Endothelial cell (in vitro differentiated cells): Measurements from ENCODE around the gene SLC6A19. TPM values are rescaled to one million over a fixed set of nuclear protein-coding genes. Genes with fewer than 3 reads are reported as not detected.
"Not testable (repeated sequence)": the region's sequence is repeated elsewhere in the genome, so short reads cannot be mapped to it uniquely, and the experiment has no call there.

ENCODE experiments used
- DNase-seq: peaks from one replicate; pipeline ENCODE4 v3.0.0; 2021; ENCODE audit warnings: low spot score
- H3K27ac Mint-ChIP-seq: one replicate; pipeline ENCODE4 v1.8.0; 2021; ENCODE audit warnings: mixed read lengths, inconsistent platforms; ENCODE audit not compliant: unreplicated experiment
- H3K27me3 Mint-ChIP-seq: one replicate; pipeline ENCODE4 v1.8.0; 2021; ENCODE audit warnings: mild to moderate bottlenecking, moderate library complexity, mixed read lengths, inconsistent platforms; ENCODE audit not compliant: unreplicated experiment
- H3K36me3 Mint-ChIP-seq: one replicate; pipeline ENCODE4 v1.8.0; 2021; ENCODE audit warnings: mild to moderate bottlenecking, low read depth, mixed read lengths, inconsistent platforms; ENCODE audit not compliant: unreplicated experiment
- H3K4me1 Mint-ChIP-seq: one replicate; pipeline ENCODE4 v1.8.0; 2021; ENCODE audit warnings: mild to moderate bottlenecking, mixed read lengths, inconsistent platforms; ENCODE audit not compliant: unreplicated experiment
- H3K4me3 Mint-ChIP-seq: one replicate; pipeline ENCODE4 v1.8.0; 2021; ENCODE audit warnings: mild to moderate bottlenecking, mixed read lengths, inconsistent platforms; ENCODE audit not compliant: unreplicated experiment
- H3K9me3 Mint-ChIP-seq: one replicate; pipeline ENCODE4 v1.8.0; 2021; ENCODE audit warnings: mixed read lengths, inconsistent platforms; ENCODE audit not compliant: unreplicated experiment
- total RNA-seq: library from RNA; stranded (reverse); fragmentation: NEBNext Ultra II Directional; extraction: Animal tissue kit (Norgen Biotek cat#: 25700); gene quantifications from one replicate; pipeline ENCODE4 v1.2.1, GENCODE V29; 2021; ENCODE audit not compliant: unreplicated experiment
- TF ChIP-seq, protein P1 (sequence below): fragments of 200-600 bp; sonication (generic); IDR thresholded peaks from one replicate; pipeline ENCODE4 v1.5.0; 2021; ENCODE audit warnings: antibody characterized with exemption; ENCODE audit not compliant: unreplicated experiment

The SLC6A19 gene
- total RNA-seq, 1 donor from 2014 or later: not detected

- H3K4me1 Mint-ChIP-seq: peaks cover 5% of the 10 kb centered on the region
- no peak overlapping the region for H3K27ac Mint-ChIP-seq
- peaks cover 14% of the 10 kb centered on the region for H3K36me3 Mint-ChIP-seq
- no peak overlapping the region for H3K4me3 Mint-ChIP-seq
- peaks cover 18% of the 10 kb centered on the region for H3K27me3 Mint-ChIP-seq
- H3K9me3 Mint-ChIP-seq: no peaks in the 10 kb centered on the region
- no peak for DNase-seq
- TF ChIP-seq, protein P1, sequence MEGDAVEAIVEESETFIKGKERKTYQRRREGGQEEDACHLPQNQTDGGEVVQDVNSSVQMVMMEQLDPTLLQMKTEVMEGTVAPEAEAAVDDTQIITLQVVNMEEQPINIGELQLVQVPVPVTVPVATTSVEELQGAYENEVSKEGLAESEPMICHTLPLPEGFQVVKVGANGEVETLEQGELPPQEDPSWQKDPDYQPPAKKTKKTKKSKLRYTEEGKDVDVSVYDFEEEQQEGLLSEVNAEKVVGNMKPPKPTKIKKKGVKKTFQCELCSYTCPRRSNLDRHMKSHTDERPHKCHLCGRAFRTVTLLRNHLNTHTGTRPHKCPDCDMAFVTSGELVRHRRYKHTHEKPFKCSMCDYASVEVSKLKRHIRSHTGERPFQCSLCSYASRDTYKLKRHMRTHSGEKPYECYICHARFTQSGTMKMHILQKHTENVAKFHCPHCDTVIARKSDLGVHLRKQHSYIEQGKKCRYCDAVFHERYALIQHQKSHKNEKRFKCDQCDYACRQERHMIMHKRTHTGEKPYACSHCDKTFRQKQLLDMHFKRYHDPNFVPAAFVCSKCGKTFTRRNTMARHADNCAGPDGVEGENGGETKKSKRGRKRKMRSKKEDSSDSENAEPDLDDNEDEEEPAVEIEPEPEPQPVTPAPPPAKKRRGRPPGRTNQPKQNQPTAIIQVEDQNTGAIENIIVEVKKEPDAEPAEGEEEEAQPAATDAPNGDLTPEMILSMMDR: no peak
These were observed 46.0 kb upstream of the SLC6A19 start for GRCh38 chr5:1155191-1156032.

DNA sequence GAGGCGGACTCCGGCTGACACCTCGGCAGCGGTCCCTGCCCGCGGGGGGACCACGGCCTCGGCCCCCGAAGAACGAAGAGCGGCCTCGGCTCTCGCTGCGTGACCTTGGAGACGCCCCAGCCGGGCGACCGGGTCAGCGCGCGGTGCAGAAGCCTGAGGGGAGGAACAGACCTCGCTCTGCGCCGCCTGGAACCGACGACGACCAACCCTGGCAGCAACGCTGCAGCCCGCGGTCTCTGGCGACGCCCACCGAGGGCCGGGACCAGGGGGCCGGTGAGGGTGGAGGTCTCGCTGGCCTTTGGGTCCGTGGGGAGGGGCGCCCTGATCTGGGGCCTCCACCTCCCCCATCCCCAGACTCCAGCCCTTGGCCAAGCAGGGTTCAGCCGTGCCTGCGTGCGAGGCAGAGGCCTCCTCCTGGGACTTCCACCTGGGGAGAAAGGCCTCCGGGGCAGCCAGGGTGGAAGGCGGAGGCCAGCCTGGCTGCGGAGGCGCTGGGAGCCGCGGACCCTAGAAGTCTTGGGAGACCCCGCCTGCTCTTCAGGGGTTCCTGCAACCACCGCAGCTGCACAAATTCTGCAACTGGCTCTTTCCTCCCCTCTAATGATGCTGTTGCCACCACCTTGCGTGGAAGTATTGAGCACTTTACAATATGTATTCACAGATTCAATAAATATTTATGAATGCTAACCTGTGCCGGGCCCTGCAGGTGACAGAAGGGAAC lies 45.2 kb upstream of the SLC6A19 start:
- TF ChIP-seq, protein P1: no peak
- DNase-seq: no peak
- H3K36me3 Mint-ChIP-seq: peaks cover 14% of the 10 kb centered on the region
- no peaks in the 10 kb centered on the region for H3K9me3 Mint-ChIP-seq
- H3K27me3 Mint-ChIP-seq: peaks cover 17% of the 10 kb centered on the region
- H3K4me1 Mint-ChIP-seq: peaks cover 5% of the 10 kb centered on the region
- no peak overlapping the region for H3K27ac Mint-ChIP-seq
- no peak overlapping the region for H3K4me3 Mint-ChIP-seq

GRCh38 chr5:1156754-1157460 lies 44.5 kb upstream of the SLC6A19 start:
- no peak overlapping the region for H3K4me3 Mint-ChIP-seq

GRCh38 chr5:1157461-1157986 lies 43.9 kb upstream of the SLC6A19 start:
- Mint-ChIP-seq H3K27me3 (peaks cover 16% of the 10 kb centered on the region), H3K36me3 (peaks cover 14% of the 10 kb centered on the region), H3K4me3 (peak overlapping the region; percentile 1), H3K27ac (peak overlapping the region; percentile 28)
- not testable (repeated sequence) for H3K9me3 Mint-ChIP-seq, DNase-seq, H3K4me1 Mint-ChIP-seq

More at GRCh38 chr5:1156754-1157460, 44.5 kb upstream of the SLC6A19 start:
- DNase-seq: no peak
- H3K27ac Mint-ChIP-seq: peak overlapping the region; percentile 36
- peaks cover 5% of the 10 kb centered on the region for H3K4me1 Mint-ChIP-seq
- TF ChIP-seq, protein P1: no peak
- H3K9me3 Mint-ChIP-seq: no peaks in the 10 kb centered on the region
- peaks cover 14% of the 10 kb centered on the region for H3K36me3 Mint-ChIP-seq
- H3K27me3 Mint-ChIP-seq: peaks cover 16% of the 10 kb centered on the region

DNA sequence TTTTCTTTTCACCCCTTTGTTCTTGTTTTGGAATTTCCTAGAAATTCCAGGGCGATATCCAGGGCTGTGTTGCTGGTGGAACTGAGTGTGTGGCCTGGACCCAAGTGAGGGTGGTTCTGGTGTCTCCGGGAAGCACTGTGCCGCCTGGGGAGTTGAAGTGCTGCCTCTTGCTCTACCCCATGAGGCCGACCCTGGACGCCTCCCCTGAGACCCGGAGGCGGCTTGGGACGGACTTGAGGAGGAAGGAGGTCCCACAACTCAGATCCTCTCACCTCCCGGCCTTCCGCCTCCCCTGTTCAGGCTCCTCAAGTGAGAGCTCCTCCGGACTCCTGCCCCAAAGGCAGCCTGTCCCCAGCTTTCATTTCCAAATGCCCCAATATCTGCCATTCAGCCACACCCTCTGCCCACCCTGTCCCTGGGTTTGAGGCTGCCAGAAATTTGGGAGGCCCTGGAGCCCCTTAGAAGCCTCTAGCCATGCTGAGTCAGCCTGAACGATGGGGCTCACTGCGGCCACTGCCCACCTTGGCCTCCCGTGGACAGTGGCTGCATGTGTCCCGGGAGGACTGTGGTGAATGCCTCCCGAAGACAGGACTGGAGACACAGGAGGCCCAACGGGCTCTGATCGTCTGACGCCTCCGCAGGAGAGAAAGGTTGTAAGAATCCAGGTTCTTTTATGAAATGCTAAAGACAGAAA lies 42.6 kb upstream of the SLC6A19 start:
- no peak for DNase-seq
- H3K4me1 Mint-ChIP-seq: peaks cover 5% of the 10 kb centered on the region
- peaks cover 14% of the 10 kb centered on the region for H3K36me3 Mint-ChIP-seq
- TF ChIP-seq, protein P1: no peak
- no peak overlapping the region for H3K27ac Mint-ChIP-seq
- peaks cover 16% of the 10 kb centered on the region for H3K27me3 Mint-ChIP-seq
- no peaks in the 10 kb centered on the region for H3K9me3 Mint-ChIP-seq
- no peak overlapping the region for H3K4me3 Mint-ChIP-seq
